Effector memory CD8-positive, alpha-beta T cell (primary cell): ENCODE measurements around the gene KRTAP12-2.

Experiments
- ATAC-seq: fragments of 150-1000 bp; cut with Tn5 transposase; replicated peaks from 2 replicates; pipeline ENCODE4 v1.10.0; 2021; ENCODE audit warnings: mild to moderate bottlenecking, moderate library complexity
- DNase-seq, 3 experiments: peaks; one replicate each; pipeline ENCODE4 v3.0.0; 2021
- H3K27ac Mint-ChIP-seq, 2 donors: one replicate each; pipeline ENCODE4 v1.8.0; 2022; ENCODE audit warnings: mild to moderate bottlenecking in 2 of 2, mixed read lengths in 2 of 2, moderate library complexity in 2 of 2
- H3K27me3 Mint-ChIP-seq, 2 donors: one replicate each; pipeline ENCODE4 v1.8.0; 2022; ENCODE audit warnings: mixed read lengths in 2 of 2
- H3K36me3 Mint-ChIP-seq: one replicate; pipeline ENCODE4 v1.8.0; 2022; ENCODE audit warnings: mild to moderate bottlenecking, moderate library complexity, mixed read lengths; ENCODE audit not compliant: insufficient read depth
- H3K4me1 Mint-ChIP-seq, 2 donors: one replicate each; pipeline ENCODE4 v1.8.0; 2022; ENCODE audit warnings: low read depth in 2 of 2, mixed read lengths in 2 of 2
- H3K4me3 Mint-ChIP-seq, 2 donors: one replicate each; pipeline ENCODE4 v1.8.0; 2022; ENCODE audit warnings: mild to moderate bottlenecking in 2 of 2, mixed read lengths in 2 of 2, moderate library complexity in 2 of 2
- H3K9me3 Mint-ChIP-seq, 2 donors: one replicate each; pipeline ENCODE4 v1.8.0; 2022; ENCODE audit warnings: mixed read lengths in 2 of 2

The KRTAP12-2 gene

GRCh38 chr21:44658541-44658910 is 8.2 kb downstream of the KRTAP12-2 start:
- no peak for DNase-seq
- Mint-ChIP-seq H3K27me3 (no peaks in the 10 kb centered on the region), H3K36me3 (peaks cover 27% of the 10 kb centered on the region), H3K27ac (peak overlapping the region; percentile 95 to 96), H3K4me3 (peak overlapping the region; percentile 70 to 74), H3K9me3 (peaks cover 6 to 8% of the 10 kb centered on the region in 2 donors), H3K4me1 (peaks cover 56 to 58% of the 10 kb centered on the region in 2 donors)
- no peak for ATAC-seq

- Mint-ChIP-seq H3K4me3 (peak within 1 kb of the TSS; percentile 70 to 74), H3K27me3 (no peaks in the 10 kb centered on the region), H3K9me3 (peaks cover 6 to 8% of the 10 kb centered on the region in 2 donors), H3K27ac (peak within 1 kb of the TSS; percentile 95 to 96), H3K4me1 (peaks cover 57 to 62% of the 10 kb centered on the region in 2 donors), H3K36me3 (peaks cover 27% of the 10 kb centered on the region)
- ATAC-seq = peak; percentile 67
- DNase-seq = peak; percentile 63 to 68 (median 63)
Measured at GRCh38 chr21:44657635-44658540, 8.8 kb downstream of the KRTAP12-2 start, which contains the start of gene KRTAP12-3. KRTAP12-3 (plus strand) TSS chr21:44657932; CDS start chr21:44657980, 48 bp downstream.

GRCh38 chr21:44656868-44657267 is 9.9 kb downstream of the KRTAP12-2 start:
- Mint-ChIP-seq H3K27ac (peak overlapping the region; percentile 95 to 96), H3K4me1 (peaks cover 57 to 62% of the 10 kb centered on the region in 2 donors), H3K9me3 (peaks cover 3 to 8% of the 10 kb centered on the region in 2 donors), H3K36me3 (peaks cover 27% of the 10 kb centered on the region), H3K27me3 (no peaks in the 10 kb centered on the region), H3K4me3 (peak overlapping the region; percentile 70 to 74)
- DNase-seq (no peak), ATAC-seq (no peak)

- Mint-ChIP-seq H3K27ac (peak within 1 kb of the TSS; percentile 91 to 93), H3K36me3 (peaks cover 27% of the 10 kb centered on the region), H3K27me3 (no peaks in the 10 kb centered on the region), H3K4me3 (peak within 1 kb of the TSS; percentile 74 to 78), H3K4me1 (peaks cover 55 to 62% of the 10 kb centered on the region in 2 donors), H3K9me3 (peaks cover 3 to 8% of the 10 kb centered on the region in 2 donors)
- ATAC-seq = no peak
- no peak for DNase-seq
Measured at GRCh38 chr21:44654576-44655175, 12.1 kb downstream of the KRTAP12-2 start, which contains the start of gene KRTAP12-4. KRTAP12-4 (minus strand) TSS chr21:44654659; CDS start chr21:44654614, 45 bp downstream.

- no peaks in the 10 kb centered on the region for H3K27me3 Mint-ChIP-seq
- peaks cover 49 to 55% of the 10 kb centered on the region in 2 donors for H3K4me1 Mint-ChIP-seq
- H3K36me3 Mint-ChIP-seq = peaks cover 31% of the 10 kb centered on the region
- peak overlapping the region; percentile 74 to 78 for H3K4me3 Mint-ChIP-seq
- H3K27ac Mint-ChIP-seq = peak overlapping the region; percentile 91 to 93
- peaks cover 3 to 8% of the 10 kb centered on the region in 2 donors for H3K9me3 Mint-ChIP-seq
- ATAC-seq (peak; percentile 77), DNase-seq (peak; percentile 64 to 79 (median 77))
Measured at GRCh38 chr21:44653656-44654575, 12.8 kb downstream of the KRTAP12-2 start.

GRCh38 chr21:44653123-44653522 is 13.6 kb downstream of the KRTAP12-2 start:
- no peak for DNase-seq
- H3K4me3 Mint-ChIP-seq = no peak overlapping the region
- peaks cover 41 to 47% of the 10 kb centered on the region in 2 donors for H3K4me1 Mint-ChIP-seq
- no peak for ATAC-seq
- H3K27me3 Mint-ChIP-seq = no peaks in the 10 kb centered on the region
- H3K9me3 Mint-ChIP-seq = peaks cover 0 to 8% of the 10 kb centered on the region in 2 donors
- H3K36me3 Mint-ChIP-seq = peaks cover 24% of the 10 kb centered on the region
- H3K27ac Mint-ChIP-seq = peak overlapping the region; percentile 91 to 93

- peaks cover 26 to 36% of the 10 kb centered on the region in 2 donors for H3K4me1 Mint-ChIP-seq
- H3K4me3 Mint-ChIP-seq = no peak overlapping the region
- H3K9me3 Mint-ChIP-seq = no peaks in the 10 kb centered on the region
- peak overlapping the region; percentile 30 to 67 for H3K27ac Mint-ChIP-seq
- H3K27me3 Mint-ChIP-seq = peaks cover 0 to 8% of the 10 kb centered on the region in 2 donors
- H3K36me3 Mint-ChIP-seq = peaks cover 13% of the 10 kb centered on the region
- DNase-seq (no peak), ATAC-seq (no peak)
Measured at GRCh38 chr21:44650973-44651675, 15.6 kb downstream of the KRTAP12-2 start.

GRCh38 chr21:44650265-44650972 is 16.3 kb downstream of the KRTAP12-2 start:
- DNase-seq (no peak), ATAC-seq (no peak)
- Mint-ChIP-seq H3K27me3 (peaks cover 0 to 8% of the 10 kb centered on the region in 2 donors), H3K4me3 (no peak overlapping the region), H3K36me3 (peaks cover 13% of the 10 kb centered on the region), H3K4me1 (peaks cover 24 to 35% of the 10 kb centered on the region in 2 donors), H3K27ac (peak overlapping the region; percentile 30 to 67), H3K9me3 (no peaks in the 10 kb centered on the region)

GRCh38 chr21:44649521-44650100 is 17.1 kb downstream of the KRTAP12-2 start:
- ATAC-seq (no peak), DNase-seq (no peak)
- Mint-ChIP-seq H3K4me3 (no peak overlapping the region), H3K36me3 (peaks cover 10% of the 10 kb centered on the region), H3K27ac (peak overlapping the region in 1 of 2 donors; percentile 67), H3K9me3 (peaks cover 5% of the 10 kb centered on the region in 2 donors), H3K4me1 (peaks cover 22 to 29% of the 10 kb centered on the region in 2 donors), H3K27me3 (peaks cover 0 to 8% of the 10 kb centered on the region in 2 donors)

GRCh38 chr21:44648557-44649311 is 18.0 kb downstream of the KRTAP12-2 start:
- ATAC-seq (no peak), DNase-seq (no peak)
- peaks cover 4% of the 10 kb centered on the region for H3K36me3 Mint-ChIP-seq
- peaks cover 14 to 20% of the 10 kb centered on the region in 2 donors for H3K4me1 Mint-ChIP-seq
- H3K27me3 Mint-ChIP-seq = peaks cover 0 to 8% of the 10 kb centered on the region in 2 donors
- peak overlapping the region in 1 of 2 donors; percentile 67 for H3K27ac Mint-ChIP-seq
- H3K4me3 Mint-ChIP-seq = no peak overlapping the region
- peaks cover 12 to 14% of the 10 kb centered on the region in 2 donors for H3K9me3 Mint-ChIP-seq

- ATAC-seq (no peak), DNase-seq (no peak)
- Mint-ChIP-seq H3K27me3 (peaks cover 0 to 8% of the 10 kb centered on the region in 2 donors), H3K27ac (peak overlapping the region in 1 of 2 donors; percentile 63), H3K4me3 (no peak overlapping the region), H3K36me3 (peaks cover 4% of the 10 kb centered on the region), H3K9me3 (peaks cover 12 to 22% of the 10 kb centered on the region in 2 donors), H3K4me1 (peaks cover 10 to 15% of the 10 kb centered on the region in 2 donors)
Measured at GRCh38 chr21:44647222-44647552, 19.5 kb downstream of the KRTAP12-2 start.
